ENCODE measurements around the gene NT5C3B.

DNA sequence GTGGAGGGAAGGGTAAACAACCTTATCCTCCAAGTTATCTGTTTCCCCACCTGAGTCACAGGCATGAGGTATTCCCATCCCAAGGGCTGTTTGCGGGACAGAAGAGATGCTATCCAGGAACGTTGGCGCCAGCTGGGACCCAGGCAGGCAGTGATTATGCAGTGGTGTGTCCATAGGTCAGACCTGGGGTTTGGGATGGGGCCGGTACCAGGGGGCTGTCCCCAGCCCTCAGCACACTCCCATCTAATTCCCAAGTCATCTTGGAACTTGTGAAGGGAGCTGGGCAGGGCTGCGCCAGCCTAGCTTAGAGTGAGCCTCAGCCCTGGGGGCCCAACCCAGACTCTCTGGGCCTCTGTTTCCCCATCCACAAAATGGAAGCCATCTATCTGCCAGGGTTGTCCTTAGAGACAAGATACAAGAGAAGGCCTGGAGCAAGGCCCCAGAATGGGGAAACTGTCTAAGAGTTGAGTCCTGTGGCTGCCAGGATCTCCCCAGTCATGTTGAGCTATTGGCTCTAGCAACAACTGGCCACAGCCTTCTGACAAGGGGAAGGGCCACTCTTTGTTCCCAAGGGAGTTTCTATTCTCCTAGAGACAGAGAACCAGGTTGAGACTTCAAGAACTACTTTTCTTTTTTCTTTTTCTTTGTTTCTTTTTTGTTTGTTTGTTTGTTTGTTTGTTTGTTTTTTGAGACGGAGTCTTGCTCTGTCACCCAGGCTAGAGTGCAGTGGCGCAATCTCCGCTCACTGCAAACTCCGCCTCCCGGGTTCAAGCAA, 39.7 kb downstream of the NT5C3B start:
- TF ChIP-seq, protein P1, sequence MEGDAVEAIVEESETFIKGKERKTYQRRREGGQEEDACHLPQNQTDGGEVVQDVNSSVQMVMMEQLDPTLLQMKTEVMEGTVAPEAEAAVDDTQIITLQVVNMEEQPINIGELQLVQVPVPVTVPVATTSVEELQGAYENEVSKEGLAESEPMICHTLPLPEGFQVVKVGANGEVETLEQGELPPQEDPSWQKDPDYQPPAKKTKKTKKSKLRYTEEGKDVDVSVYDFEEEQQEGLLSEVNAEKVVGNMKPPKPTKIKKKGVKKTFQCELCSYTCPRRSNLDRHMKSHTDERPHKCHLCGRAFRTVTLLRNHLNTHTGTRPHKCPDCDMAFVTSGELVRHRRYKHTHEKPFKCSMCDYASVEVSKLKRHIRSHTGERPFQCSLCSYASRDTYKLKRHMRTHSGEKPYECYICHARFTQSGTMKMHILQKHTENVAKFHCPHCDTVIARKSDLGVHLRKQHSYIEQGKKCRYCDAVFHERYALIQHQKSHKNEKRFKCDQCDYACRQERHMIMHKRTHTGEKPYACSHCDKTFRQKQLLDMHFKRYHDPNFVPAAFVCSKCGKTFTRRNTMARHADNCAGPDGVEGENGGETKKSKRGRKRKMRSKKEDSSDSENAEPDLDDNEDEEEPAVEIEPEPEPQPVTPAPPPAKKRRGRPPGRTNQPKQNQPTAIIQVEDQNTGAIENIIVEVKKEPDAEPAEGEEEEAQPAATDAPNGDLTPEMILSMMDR (IDR thresholded peaks at IDR 0.05), result no peak
- no peak for TF ChIP-seq EZH2phosphoT487 (IDR thresholded peaks at IDR 0.05)

Measured in neural progenitor cell (in vitro differentiated cells).